K562 (cell line): ENCODE results near the gene SMIM8. TPM values are rescaled to one million over a fixed set of nuclear protein-coding genes. Genes with fewer than 3 reads are reported as not detected.

Source experiments
- ATAC-seq: fragments of 200-7000 bp; cut with Tn5 transposase; 3 replicates; pipeline ENCODE4 v1.9.1; 2020; ENCODE audit warnings: moderate library complexity
- BruUV-seq: library from RNA; stranded (reverse); fragments of 400-500 nt; replicated peaks from 2 replicates; lab custom pipeline; 2021; lab: Mats Ljungman, UMichigan
- CTCF ChIA-PET: fragments of 300-600 bp; formaldehyde crosslinking; extraction: SDS; loops from one replicate; lab custom pipeline; 2021; ENCODE audit warnings: low intra/inter-chr PET ratio; lab: Yijun Ruan, JAX
- POLR2A ChIA-PET: fragments of 300-600, 350-650 bp; sonication (Branson Sonifier 250); formaldehyde crosslinking; extraction: SDS; loops from one replicate; lab custom pipeline; 2021; ENCODE audit warnings: antibody characterized with exemption, inconsistent platforms; lab: Yijun Ruan, JAX
- DNase-seq, 4 experiments: peaks; one replicate each; pipeline versions ENCODE4 v3.0.0 to v3.0.0-alpha.2; 2011 to 2018; ENCODE audit warnings: low spot score in 3 of 4, mixed read lengths in 3 of 4; ENCODE audit errors: extremely low read depth in 1 of 4
- FAIRE-seq: peaks from 2 replicates; lab custom pipeline; 2011; peaks lifted over from hg19 to GRCh38; lab: Jason Lieb, UNC
- H2AFZ ChIP-seq: 2 replicates; pipeline ENCODE4 v1.6.0; 2011; ENCODE audit warnings: low read depth, low read length, control low read depth, inconsistent platforms
- H3K27ac ChIP-seq: fragments of 200-600 bp; 3 replicates; pipeline ENCODE4 v1.8.0; 2011; ENCODE audit warnings: low read depth, mild to moderate bottlenecking, control low read depth, inconsistent platforms, low read length, moderate library complexity, mixed read lengths; ENCODE audit errors: extremely low read depth
- H3K27me3 ChIP-seq, 2 experiments: fragments of 300-600 bp in 1 of 2; 2 replicates in 1 of 2; 3 replicates in 1 of 2; pipeline versions ENCODE4 v1.6.0 to v1.8.0; 2011; ENCODE audit warnings: inconsistent platforms in 2 of 2, low read length in 2 of 2, mild to moderate bottlenecking in 1 of 2, mixed read lengths in 1 of 2, moderate library complexity in 1 of 2; ENCODE audit not compliant: control insufficient read depth in 2 of 2, insufficient read depth in 2 of 2
- H3K36me3 ChIP-seq: fragments of 300-600 bp; 3 replicates; pipeline ENCODE4 v1.8.0; 2011; ENCODE audit warnings: mild to moderate bottlenecking, low read length, inconsistent platforms; ENCODE audit not compliant: control insufficient read depth, insufficient read depth
- H3K4me1 ChIP-seq, 2 experiments: fragments of 200-600 bp in 1 of 2; replicated peaks in 1 of 2; 2 replicates in 1 of 2; 3 replicates in 1 of 2; pipeline versions ENCODE4 v1.5.1 to v1.8.0; 2011; ENCODE audit warnings: inconsistent platforms in 2 of 2, low read length in 2 of 2, mild to moderate bottlenecking in 1 of 2, mixed read lengths in 1 of 2, moderate library complexity in 1 of 2; ENCODE audit not compliant: control insufficient read depth in 2 of 2, insufficient read depth in 2 of 2
- H3K4me2 ChIP-seq: 2 replicates; pipeline ENCODE4 v1.6.1; 2011; ENCODE audit warnings: low read length, control low read depth, inconsistent platforms, mixed read lengths; ENCODE audit not compliant: insufficient read depth
- H3K4me3 ChIP-seq: fragments of 200-600 bp; sonication (generic), shearing (Covaris generic); 2 replicates; pipeline ENCODE4 v1.5.1; 2016; ENCODE audit warnings: control low read depth, inconsistent platforms
- H3K79me2 ChIP-seq: fragments of 200-600 bp; 3 replicates; pipeline ENCODE4 v1.8.0; 2011; ENCODE audit warnings: low read length, inconsistent platforms; ENCODE audit not compliant: control insufficient read depth, insufficient read depth
- H3K9ac ChIP-seq, 2 experiments: 2 replicates each; pipeline versions ENCODE4 v1.6.0 to v1.6.1; 2011; ENCODE audit warnings: low read depth in 2 of 2, low read length in 2 of 2, control low read depth in 1 of 2, inconsistent platforms in 1 of 2, mild to moderate bottlenecking in 1 of 2, mixed read lengths in 1 of 2; ENCODE audit not compliant: insufficient read depth in 1 of 2
- H3K9me1 ChIP-seq: one replicate; pipeline ENCODE4 v1.6.0; 2011; ENCODE audit warnings: inconsistent platforms, mild to moderate bottlenecking, low read length, moderate library complexity; ENCODE audit not compliant: control insufficient read depth, insufficient read depth
- H3K9me3 ChIP-seq: replicated peaks from 2 replicates; pipeline ENCODE4 v1.5.1; 2011; ENCODE audit warnings: low read depth, low read length, inconsistent platforms; ENCODE audit not compliant: control insufficient read depth, insufficient read depth
- H4K20me1 ChIP-seq: replicated peaks from 2 replicates; pipeline ENCODE4 v1.6.1; 2011; ENCODE audit warnings: low read length, inconsistent platforms, mixed read lengths; ENCODE audit not compliant: control insufficient read depth, insufficient read depth
- ARID1B ChIP-seq: fragments of 450-650 bp; IDR thresholded peaks from 2 replicates; pipeline ENCODE4 v1.6.1; 2016; ENCODE audit warnings: antibody characterized with exemption, mild to moderate bottlenecking, inconsistent platforms
- BRD9 ChIP-seq: fragments of 450-650 bp; IDR thresholded peaks from 2 replicates; pipeline ENCODE4 v1.6.1; 2018; ENCODE audit warnings: low read depth; ENCODE audit not compliant: partially characterized antibody
- CBFA2T3 ChIP-seq: fragments of 450-650 bp; IDR thresholded peaks from 2 replicates; pipeline ENCODE4 v1.6.1; 2017
- EP300 ChIP-seq: IDR thresholded peaks from 2 replicates; pipeline ENCODE4 v1.6.1; 2012; ENCODE audit warnings: low read length, improper control_type of control experiment
- ESRRB ChIP-seq: fragments of 250-450 bp; sonication (Bioruptor Pico); IDR thresholded peaks from 2 replicates; pipeline ENCODE4 v1.5.0; 2020; ENCODE audit warnings: mild to moderate bottlenecking, moderate library complexity, borderline replicate concordance
- FOXA3 ChIP-seq, 2 experiments: fragments of 450-650 bp in 1 of 2; sonication (generic) in 1 of 2; formaldehyde crosslinking; IDR thresholded peaks in 1 of 2; conservative IDR thresholded peaks in 1 of 2; 2 replicates each; pipeline versions ENCODE4 v1.4.0 to v1.8.0; 2020 to 2022; ENCODE audit warnings: mild to moderate bottlenecking in 2 of 2, missing genetic modification reagents in 1 of 2
- HES1 ChIP-seq: fragments of 450-650 bp; IDR thresholded peaks from 2 replicates; pipeline ENCODE4 v1.6.1; 2016; ENCODE audit warnings: low read depth, mild to moderate bottlenecking, moderate library complexity
- JUNB ChIP-seq: fragments of 450-650 bp; formaldehyde crosslinking; conservative IDR thresholded peaks from 2 replicates; pipeline ENCODE4 v1.4.0; 2020; ENCODE audit warnings: mild to moderate bottlenecking
- L3MBTL2 ChIP-seq: fragments of 450-650 bp; IDR thresholded peaks from 2 replicates; pipeline ENCODE4 v1.6.1; 2016; ENCODE audit warnings: mild to moderate bottlenecking, moderate library complexity
- MEF2D ChIP-seq: conservative IDR thresholded peaks from 2 replicates; pipeline ENCODE4 v1.6.1; 2016; ENCODE audit warnings: low read depth, missing genetic modification characterization, missing compliant biosample characterization
- MTA2 ChIP-seq: fragments of 450-650 bp; IDR thresholded peaks from 2 replicates; pipeline ENCODE4 v1.6.1; 2016; ENCODE audit warnings: low read depth
- MYBL2 ChIP-seq, 2 experiments: fragments of 450-650 bp in 1 of 2; sonication (generic) in 1 of 2; formaldehyde crosslinking in 1 of 2; IDR thresholded peaks; 2 replicates each; pipeline versions ENCODE4 v1.6.1 to v1.8.1; 2017 to 2022; ENCODE audit warnings: borderline replicate concordance in 1 of 2, inconsistent platforms in 1 of 2, low read depth in 1 of 2, mild to moderate bottlenecking in 1 of 2, missing genetic modification reagents in 1 of 2, moderate library complexity in 1 of 2
- NKRF ChIP-seq: fragments of 450-650 bp; IDR thresholded peaks from 2 replicates; pipeline ENCODE4 v1.6.1; 2016; ENCODE audit warnings: borderline replicate concordance
- POLR2AphosphoS2 ChIP-seq: IDR thresholded peaks from 2 replicates; pipeline ENCODE4 v1.6.1; 2012; ENCODE audit warnings: low read length, improper control_type of control experiment
- SMAD2 ChIP-seq: fragments of 150-350 bp; IDR thresholded peaks from 2 replicates; pipeline ENCODE4 v1.6.1; 2014; ENCODE audit warnings: low read depth, mild to moderate bottlenecking, low read length
- SMARCB1 ChIP-seq: IDR thresholded peaks from 2 replicates; pipeline ENCODE4 v1.6.1; 2011; ENCODE audit warnings: improper control_type of control experiment, low read depth; ENCODE audit not compliant: insufficient read length
- TFAM ChIP-seq: fragments of 250-450 bp; sonication (Bioruptor Pico); conservative IDR thresholded peaks from 2 replicates; pipeline ENCODE4 v1.5.0; 2021; ENCODE audit warnings: mild to moderate bottlenecking, moderate library complexity
- ZBTB9 ChIP-seq: fragments of 450-650 bp; formaldehyde crosslinking; IDR thresholded peaks from 2 replicates; pipeline ENCODE4 v1.4.0; 2020; ENCODE audit warnings: mild to moderate bottlenecking, moderate library complexity
- ZNF253 ChIP-seq: fragments of 250-450 bp; sonication (Bioruptor Pico); conservative IDR thresholded peaks from 2 replicates; pipeline ENCODE4 v1.6.1; 2021; ENCODE audit warnings: mild to moderate bottlenecking
- WGBS: fragments of 100-300 bp; shearing (Covaris generic); methylation state at CpG from one replicate; pipeline ENCODE4 v1.1.6; 2016; ENCODE audit warnings: low coverage, mixed read lengths; ENCODE audit not compliant: insufficient coverage; ENCODE audit errors: missing lambda C conversion rate; 5-methylcytosine and 5-hydroxymethylcytosine counted together
- in situ Hi-C: fragments of 300-500 bp; cut with MboI; formaldehyde crosslinking; loops from 4 replicates; pipeline ENCODE4 v1.15.0; 2018; ENCODE audit warnings: inconsistent platforms, mixed read lengths
- intact Hi-C: fragments of 100-400 bp; cut with micrococcal nuclease; formaldehyde crosslinking; loops from 2 replicates; pipeline ENCODE4 v1.14.2; 2022
- polyA plus RNA-seq, 8 experiments: library from polyadenylated mRNA; depleted of rRNA in 4 of 8; stranded (reverse) in 5 of 8; unstranded in 3 of 8; fragments of >200 nt; fragmentation: Nextera tagmentation in 2 of 8; fragmentation: Illumina TruSeq in 1 of 8; extraction: Ambion mirVana in 2 of 8; extraction: Trizol in 1 of 8; gene quantifications; 2 replicates each; pipeline versions ENCODE4 v1.2.1 to v1.2.3, GENCODE V29; 2011 to 2014; ENCODE audit warnings: inconsistent platforms in 1 of 8, missing spikeins in 1 of 8
- total RNA-seq, 7 experiments: library from RNA; depleted of rRNA in 6 of 7; stranded (reverse); fragments of >200 nt in 6 of 7; fragmentation: Illumina TruSeq in 2 of 7; extraction: Trizol in 2 of 7; gene quantifications; 2 replicates each; pipeline versions ENCODE4 v1.2.1 to v1.2.3, GENCODE V29; 2011 to 2021; ENCODE audit warnings: low replicate concordance in 1 of 7
- TF ChIP-seq, protein P1 (sequence below): sonication (generic); formaldehyde crosslinking; IDR thresholded peaks from 2 replicates; pipeline ENCODE4 v1.5.0; 2020; ENCODE audit warnings: missing genetic modification reagents

The SMIM8 gene
- total and polyA plus RNA-seq, 9 of the 15 experiments (the other 6 are each of a cell fraction or from before 2014, with no cell fraction given): 8.3 to 53.7 (median 15.1) TPM

GRCh38 chr6:87384449-87384848, 62.1 kb downstream of the SMIM8 start:
- FAIRE-seq: peak; percentile 77
- TF ChIP-seq ZBTB9 (CRISPR knock-in tag) (no peak), TFAM (no peak), BRD9 (no peak), EP300 (0 out of 2 replicates have a peak, but pooled peaks have one; percentile 17), L3MBTL2 (peak; percentile 33; the same call in 1 of the 2 replicates), ARID1B (peak; percentile 71), MTA2 (0 out of 2 replicates have a peak, but pooled peaks have one; percentile 11), MYBL2 (IDR thresholded peaks at IDR 0.05; ENCODE audit: low read depth) (no peak), MYBL2 (CRISPR knock-in tag; IDR thresholded peaks at IDR 0.05; ENCODE audit: borderline replicate concordance) (no peak), NKRF (no peak), POLR2AphosphoS2 (no peak), JUNB (CRISPR knock-in tag) (no peak), HES1 (no peak), MEF2D (tag) (no peak), SMARCB1 (no peak), FOXA3 (CRISPR knock-in tag; conservative IDR thresholded peaks at IDR 0.05 in 1 of 2, IDR thresholded peaks at IDR 0.05 in 1 of 2) (no peak), ZNF253 (CRISPR knock-in tag) (no peak), ESRRB (CRISPR knock-in tag) (no peak), CBFA2T3 (peak; percentile 69), SMAD2 (no peak)
- TF ChIP-seq, protein P1, sequence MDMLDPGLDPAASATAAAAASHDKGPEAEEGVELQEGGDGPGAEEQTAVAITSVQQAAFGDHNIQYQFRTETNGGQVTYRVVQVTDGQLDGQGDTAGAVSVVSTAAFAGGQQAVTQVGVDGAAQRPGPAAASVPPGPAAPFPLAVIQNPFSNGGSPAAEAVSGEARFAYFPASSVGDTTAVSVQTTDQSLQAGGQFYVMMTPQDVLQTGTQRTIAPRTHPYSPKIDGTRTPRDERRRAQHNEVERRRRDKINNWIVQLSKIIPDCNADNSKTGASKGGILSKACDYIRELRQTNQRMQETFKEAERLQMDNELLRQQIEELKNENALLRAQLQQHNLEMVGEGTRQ (CRISPR knock-in tag): no peak

More at GRCh38 chr6:87384449-87384848, 62.1 kb downstream of the SMIM8 start:
- no peaks in the 10 kb centered on the region for H3K27me3 ChIP-seq
- BruUV-seq: no TSS peak
- no peak overlapping the region for H3K4me2 ChIP-seq
- no peaks in the 10 kb centered on the region for H4K20me1 ChIP-seq
- H3K9ac ChIP-seq: no peak overlapping the region
- intact Hi-C loops (no loop called here), in situ Hi-C loops (no loop called here)
- H3K79me2 ChIP-seq: no peaks in the 10 kb centered on the region
- H3K4me3 ChIP-seq: no peak overlapping the region
- 16% methylated on average over 3 of the region's 3 CpGs for WGBS
- CTCF ChIA-PET: no interaction called here
- no peaks in the 10 kb centered on the region for H3K9me1 ChIP-seq
- ATAC-seq (peak; percentile 95), DNase-seq (peak; percentile 26 to 63 (median 45))
- no peak overlapping the region for H2AFZ ChIP-seq
- H3K9me3 ChIP-seq: no peaks in the 10 kb centered on the region
- H3K4me1 ChIP-seq: peaks cover 0 to 7% of the 10 kb centered on the region in 2 experiments; a peak in 2 of 5 replicates
- H3K27ac ChIP-seq: no peak overlapping the region
- H3K36me3 ChIP-seq: no peaks in the 10 kb centered on the region
- POLR2A ChIA-PET: interaction anchor here (0.7 to 1.7 kb wide), 4 partner anchors 10 to 20 kb away, joined by 3 to 5 read pairs (median 4); no protein-coding TSS in a partner anchor
